ENCODE results near the gene MARCHF10. TPM values are rescaled to one million over a fixed set of nuclear protein-coding genes. Genes with fewer than 3 reads are reported as not detected.

Gene MARCHF10
- total RNA-seq, 4 donors from 2014 or later: 0.29 to 0.81 TPM; not detected in 2

- H3K27me3 ChIP-seq: no peaks in the 10 kb centered on the region
- H3K36me3 ChIP-seq: no peaks in the 10 kb centered on the region
- WGBS, 2 donors: 83 to 87% methylated on average over 15 of the region's 15 CpGs
- no peak for DNase-seq
- no peak overlapping the region for H3K4me3 ChIP-seq (replicated peaks in 1 of 3)
- TF ChIP-seq POLR2A (IDR thresholded peaks at IDR 0.05) (no peak), CTCF (IDR thresholded peaks at IDR 0.05) (no peak)
- intact Hi-C loops (cut with DNase I): no loop called here
- no peak overlapping the region for H3K27ac ChIP-seq
- peaks cover 0 to 23% of the 10 kb centered on the region in 2 donors for H3K4me1 ChIP-seq
- H3K9me3 ChIP-seq: no peaks in the 10 kb centered on the region
Observed at GRCh38 chr17:62821189-62822079, 13.3 kb upstream of the MARCHF10 start.

- Histone ChIP-seq H3K9me3 (no peaks in the 10 kb centered on the region), H3K36me3 (no peaks in the 10 kb centered on the region), H3K27ac (no peak overlapping the region), H3K4me3 (replicated peaks in 1 of 3) (no peak overlapping the region), H3K27me3 (no peaks in the 10 kb centered on the region), H3K4me1 (peaks cover 0 to 23% of the 10 kb centered on the region in 2 donors)
- TF ChIP-seq CTCF (IDR thresholded peaks at IDR 0.05): no peak
- no peak for TF ChIP-seq POLR2A (IDR thresholded peaks at IDR 0.05)
- intact Hi-C loops (cut with DNase I): no loop called here
- peak; percentile 79 to 83 for DNase-seq
- WGBS, 2 donors: 11 to 16% methylated on average over 12 of the region's 12 CpGs
Observed at GRCh38 chr17:62819511-62820221, 11.6 kb upstream of the MARCHF10 start.

- Histone ChIP-seq H3K27ac (no peak overlapping the region), H3K9me3 (no peaks in the 10 kb centered on the region), H3K4me3 (replicated peaks in 1 of 3) (no peak overlapping the region), H3K36me3 (no peaks in the 10 kb centered on the region), H3K4me1 (peaks cover 0 to 23% of the 10 kb centered on the region in 2 donors), H3K27me3 (no peaks in the 10 kb centered on the region)
- intact Hi-C loops (cut with DNase I): no loop called here
- TF ChIP-seq POLR2A (IDR thresholded peaks at IDR 0.05) (no peak), CTCF (IDR thresholded peaks at IDR 0.05) (no peak)
- 88 to 93% methylated on average over 7 of the region's 7 CpGs for WGBS, 2 donors
- DNase-seq: no peak
Observed at GRCh38 chr17:62818526-62818925, 10.4 kb upstream of the MARCHF10 start.

GRCh38 chr17:62816282-62816839, 8.2 kb upstream of the MARCHF10 start:
- WGBS, 2 donors: 69 to 74% methylated on average over 6 of the region's 6 CpGs
- DNase-seq: no peak
- Histone ChIP-seq H3K4me1 (peaks cover 0 to 8% of the 10 kb centered on the region in 2 donors), H3K27me3 (no peaks in the 10 kb centered on the region), H3K36me3 (no peaks in the 10 kb centered on the region), H3K9me3 (no peaks in the 10 kb centered on the region), H3K27ac (no peak overlapping the region), H3K4me3 (replicated peaks in 1 of 3) (no peak overlapping the region)
- intact Hi-C loops (cut with DNase I): no loop called here
- TF ChIP-seq CTCF (IDR thresholded peaks at IDR 0.05): no peak
